HCT116 (cell line): ENCODE measurements around the gene CLEC16A. TPM values are rescaled to one million over a fixed set of nuclear protein-coding genes. Genes with fewer than 3 reads are reported as not detected.

Source experiments
- ATAC-seq: fragments of 200-7000 bp; cut with Tn5 transposase; 2 replicates; pipeline ENCODE4 v1.9.1; 2020; ENCODE audit warnings: mild to moderate bottlenecking, moderate library complexity
- BruUV-seq: library from RNA; stranded (reverse); fragments of 400-500 nt; replicated peaks from 2 replicates; lab custom pipeline; 2021; lab: Mats Ljungman, UMichigan
- CTCF ChIA-PET: fragments of 300-600 bp; sonication (Branson Sonifier 250); formaldehyde crosslinking; loops from one replicate; lab custom pipeline; 2021; ENCODE audit warnings: antibody characterized with exemption; lab: Charles Lee
- POLR2A ChIA-PET: fragments of 300-600, 350-600 bp; sonication (Branson Sonifier 250); formaldehyde crosslinking; loops from one replicate; lab custom pipeline; 2021; ENCODE audit warnings: antibody characterized with exemption; lab: Charles Lee
- RAD21 ChIA-PET, 2 experiments: fragments of 300-600 bp; sonication (Branson Sonifier 250); formaldehyde crosslinking; loops; one replicate each; lab custom pipeline; 2023; ENCODE audit warnings: low total read pairs in 2 of 2; ENCODE audit not compliant: uncharacterized antibody in 2 of 2, unreplicated experiment in 2 of 2, low non-redundant PET in 1 of 2; lab: Charles Lee
- DNase-seq: peaks from one replicate; pipeline ENCODE4 v3.0.0-alpha.2; 2010; ENCODE audit warnings: low read depth, low spot score
- H2AFZ ChIP-seq: fragments of 200-600 bp; shearing (Covaris generic), sonication (generic); 2 replicates; pipeline ENCODE4 v1.6.1; 2017; ENCODE audit warnings: low read depth, mixed run types, mixed read lengths, antibody characterized with exemption, low read length; ENCODE audit not compliant: poor library complexity, severe bottlenecking
- H3K27ac ChIP-seq: 2 replicates; pipeline ENCODE4 v1.5.1; 2012; ENCODE audit warnings: low read depth, low read length
- H3K27me3 ChIP-seq: fragments of 200-600 bp; sonication (generic); 2 replicates; pipeline ENCODE4 v1.6.1; 2016; ENCODE audit warnings: mixed run types, low read length, mixed read lengths; ENCODE audit not compliant: insufficient read depth
- H3K36me3 ChIP-seq, 2 experiments: fragments of 200-500 bp in 1 of 2; fragments of 200-600 bp in 1 of 2; sonication (Bioruptor generic) in 1 of 2; sonication (generic) in 1 of 2; 2 replicates each; pipeline versions ENCODE4 v1.5.1 to v1.6.1; 2014 to 2016; ENCODE audit warnings: low read length in 2 of 2, inconsistent platforms in 1 of 2, mixed read lengths in 1 of 2, mixed run types in 1 of 2; ENCODE audit not compliant: insufficient read depth in 2 of 2, control insufficient read depth in 1 of 2
- H3K4me1 ChIP-seq, 2 experiments: fragments of 200-600 bp in 1 of 2; sonication (generic) in 1 of 2; 2 replicates each; pipeline versions ENCODE4 v1.5.1 to v1.6.1; 2012 to 2017; ENCODE audit warnings: low read length in 2 of 2, inconsistent platforms in 1 of 2, mild to moderate bottlenecking in 1 of 2, mixed read lengths in 1 of 2, mixed run types in 1 of 2, moderate library complexity in 1 of 2; ENCODE audit not compliant: insufficient read depth in 2 of 2, control insufficient read depth in 1 of 2
- H3K4me2 ChIP-seq: fragments of 200-600 bp; sonication (generic); 2 replicates; pipeline ENCODE4 v1.6.1; 2017; ENCODE audit warnings: mixed run types, low read length, mixed read lengths
- H3K4me3 ChIP-seq, 2 experiments: fragments of 200-600 bp in 1 of 2; sonication (generic) in 1 of 2; replicated peaks in 1 of 2; 2 replicates each; pipeline ENCODE4 v1.5.1; 2011 to 2016; ENCODE audit warnings: low read length in 2 of 2, control low read depth in 1 of 2, low read depth in 1 of 2, mild to moderate bottlenecking in 1 of 2, mixed read lengths in 1 of 2, mixed run types in 1 of 2
- H3K79me2 ChIP-seq: fragments of 200-600 bp; sonication (generic); 2 replicates; pipeline ENCODE4 v1.6.1; 2017; ENCODE audit warnings: mild to moderate bottlenecking, mixed run types, low read length, moderate library complexity, mixed read lengths; ENCODE audit not compliant: insufficient read depth
- H3K9ac ChIP-seq: fragments of 200-600 bp; sonication (generic); 2 replicates; pipeline ENCODE4 v1.6.1; 2016; ENCODE audit warnings: low read length, mixed read lengths
- H3K9me2 ChIP-seq: fragments of 200-600 bp; sonication (generic), shearing (Covaris generic); 2 replicates; pipeline ENCODE4 v1.6.1; 2017; ENCODE audit warnings: mixed run types, mild to moderate bottlenecking, moderate library complexity; ENCODE audit not compliant: insufficient read depth
- H3K9me3 ChIP-seq, 2 experiments: fragments of 200-500 bp in 1 of 2; fragments of 200-600 bp in 1 of 2; sonication (Bioruptor generic) in 1 of 2; sonication (generic) in 1 of 2; 2 replicates each; pipeline ENCODE4 v1.6.1; 2014 to 2017; ENCODE audit warnings: low read length in 2 of 2, mixed read lengths in 2 of 2, inconsistent platforms in 1 of 2, low read depth in 1 of 2, mild to moderate bottlenecking in 1 of 2, mixed run types in 1 of 2, moderate library complexity in 1 of 2; ENCODE audit not compliant: control insufficient read depth in 1 of 2, insufficient read depth in 1 of 2
- H4K20me1 ChIP-seq: fragments of 200-600 bp; sonication (generic), shearing (Covaris generic); 2 replicates; pipeline ENCODE4 v1.6.1; 2017; ENCODE audit warnings: mixed run types, mild to moderate bottlenecking, moderate library complexity; ENCODE audit not compliant: insufficient read depth
- ATF3 ChIP-seq: IDR thresholded peaks from 2 replicates; pipeline ENCODE4 v1.6.1; 2012
- CBX3 ChIP-seq: IDR thresholded peaks from 2 replicates; pipeline ENCODE4 v1.6.1; 2012; ENCODE audit warnings: low read depth
- CEBPB ChIP-seq: IDR thresholded peaks from 2 replicates; pipeline ENCODE4 v1.6.1; 2012; ENCODE audit warnings: low read depth
- CTCF ChIP-seq, 3 experiments: fragments of 200-600 bp in 1 of 3; sonication (generic) in 1 of 3; IDR thresholded peaks in 2 of 3; conservative IDR thresholded peaks in 1 of 3; 2 replicates each; pipeline ENCODE4 v1.5.1; 2012 to 2017; ENCODE audit warnings: low read depth in 2 of 3, low read length in 2 of 3, antibody characterized with exemption in 1 of 3, borderline replicate concordance in 1 of 3, control low read depth in 1 of 3, mild to moderate bottlenecking in 1 of 3, mixed read lengths in 1 of 3, mixed run types in 1 of 3, moderate library complexity in 1 of 3; ENCODE audit not compliant: insufficient read depth in 1 of 3
- ELF1 ChIP-seq: IDR thresholded peaks from 2 replicates; pipeline ENCODE4 v1.6.1; 2012; ENCODE audit warnings: low read depth, borderline replicate concordance
- EZH2 ChIP-seq: fragments of 200-600 bp; sonication (generic); IDR thresholded peaks from 2 replicates; pipeline ENCODE4 v1.6.1; 2017; ENCODE audit warnings: antibody characterized with exemption, mixed run types
- EZH2phosphoT487 ChIP-seq: fragments of 200-600 bp; IDR thresholded peaks from 2 replicates; pipeline ENCODE4 v1.6.1; 2018; ENCODE audit warnings: antibody characterized with exemption, borderline replicate concordance
- FOSL1 ChIP-seq: IDR thresholded peaks from 2 replicates; pipeline ENCODE4 v1.6.1; 2012; ENCODE audit warnings: low read depth
- JUND ChIP-seq: IDR thresholded peaks from 2 replicates; pipeline ENCODE4 v1.6.1; 2012
- POLR2A ChIP-seq: IDR thresholded peaks from 2 replicates; pipeline ENCODE4 v1.7.0; 2011; ENCODE audit warnings: borderline replicate concordance; ENCODE audit not compliant: insufficient read depth, insufficient read length; ENCODE audit errors: extremely low read depth
- POLR2AphosphoS5 ChIP-seq: IDR thresholded peaks from 2 replicates; pipeline ENCODE4 v1.6.1; 2011; ENCODE audit warnings: mild to moderate bottlenecking, low read depth, low read length, moderate library complexity
- RAD21 ChIP-seq: IDR thresholded peaks from 2 replicates; pipeline ENCODE4 v1.6.1; 2012; ENCODE audit warnings: low read depth, mild to moderate bottlenecking
- REST ChIP-seq: IDR thresholded peaks from 2 replicates; pipeline ENCODE4 v1.6.1; 2012; ENCODE audit warnings: low read depth
- SP1 ChIP-seq: IDR thresholded peaks from 2 replicates; pipeline ENCODE4 v1.6.1; 2012; ENCODE audit warnings: low read depth
- SRF ChIP-seq: IDR thresholded peaks from 2 replicates; pipeline ENCODE4 v1.6.1; 2012; ENCODE audit warnings: low read depth
- TCF7L2 ChIP-seq: IDR thresholded peaks from 2 replicates; pipeline ENCODE4 v1.7.0; 2011; ENCODE audit warnings: borderline replicate concordance, inconsistent platforms; ENCODE audit not compliant: insufficient read depth, insufficient read length; ENCODE audit errors: extremely low read depth
- ZBTB33 ChIP-seq: IDR thresholded peaks from 2 replicates; pipeline ENCODE4 v1.6.1; 2011; ENCODE audit warnings: mild to moderate bottlenecking, low read length, moderate library complexity; ENCODE audit not compliant: insufficient replicate concordance; ENCODE audit errors: extremely low read depth
- ZFX ChIP-seq: fragments of 450-650 bp; IDR thresholded peaks from 2 replicates; pipeline ENCODE4 v1.6.1; 2017
- ZNF274 ChIP-seq: fragments of 200-500 bp; sonication (Bioruptor generic); IDR thresholded peaks from 2 replicates; pipeline ENCODE4 v1.6.1; 2014; ENCODE audit warnings: mild to moderate bottlenecking, low read depth, low read length, inconsistent platforms
- intact Hi-C: fragments of 100-400 bp; cut with micrococcal nuclease; formaldehyde crosslinking; loops from 2 replicates; pipeline ENCODE4 v1.10.0; 2022
- total RNA-seq: library from RNA; stranded (reverse); gene quantifications from one replicate; pipeline ENCODE4 v1.2.1, GENCODE V29; 2021; ENCODE audit not compliant: unreplicated experiment

Gene CLEC16A
- total RNA-seq, 1 experiment from 2014 or later = 18.0 TPM

- Histone ChIP-seq H3K9me2 (no peaks in the 10 kb centered on the region), H3K27ac (no peak overlapping the region), H4K20me1 (no peaks in the 10 kb centered on the region), H3K27me3 (no peaks in the 10 kb centered on the region), H3K4me1 (no peaks in the 10 kb centered on the region), H2AFZ (no peak overlapping the region), H3K79me2 (no peaks in the 10 kb centered on the region), H3K9ac (no peak overlapping the region), H3K4me3 (no peak overlapping the region), H3K4me2 (no peak overlapping the region), H3K9me3 (peaks cover 0 to 18% of the 10 kb centered on the region in 2 experiments; a peak in 1 of 4 replicates), H3K36me3 (no peaks in the 10 kb centered on the region)
- CTCF ChIA-PET = no interaction called here
- TF ChIP-seq CTCF (IDR thresholded peaks at IDR 0.05 in 2 of 3, conservative IDR thresholded peaks at IDR 0.05 in 1 of 3; ENCODE audit: borderline replicate concordance in 1 of 3, insufficient read depth in 1 of 3, low read depth in 2 of 3, low read length in 2 of 3) (no peak), RAD21 (no peak), POLR2AphosphoS5 (no peak), EZH2 (no peak), ZNF274 (no peak), EZH2phosphoT487 (no peak), ZFX (no peak), ELF1 (no peak), JUND (no peak), SP1 (no peak), ATF3 (no peak), TCF7L2 (no peak), CEBPB (no peak), CBX3 (no peak), POLR2A (no peak), SRF (no peak), FOSL1 (no peak), ZBTB33 (no peak), REST (no peak)
- intact Hi-C loops = no loop called here
- BruUV-seq = no TSS peak
- RAD21 ChIA-PET = no interaction called here
- ATAC-seq = no peak
- DNase-seq = no peak
- POLR2A ChIA-PET = no interaction called here
These were observed 267.8 kb downstream of the CLEC16A start for GRCh38 chr16:11211977-11212797.
